KMS-11 (cell line): ENCODE results near the gene GPANK1.

Experiments
- H2AFZ ChIP-seq: fragments of 200-600 bp; sonication (generic); 2 replicates; pipeline ENCODE4 v1.6.1; 2016; ENCODE audit warnings: antibody characterized with exemption, mixed run types, low read depth
- H3K27ac ChIP-seq: fragments of 200-600 bp; sonication (generic); 2 replicates; pipeline ENCODE4 v1.6.1; 2016; ENCODE audit warnings: mild to moderate bottlenecking, mixed run types
- H3K27me3 ChIP-seq: fragments of 200-600 bp; sonication (generic); 2 replicates; pipeline ENCODE4 v1.6.1; 2017; ENCODE audit warnings: mild to moderate bottlenecking, low read depth, mixed run types, moderate library complexity; ENCODE audit not compliant: insufficient read depth
- H3K36me3 ChIP-seq: fragments of 200-600 bp; sonication (generic); 2 replicates; pipeline ENCODE4 v1.6.1; 2017; ENCODE audit warnings: mild to moderate bottlenecking, mixed run types; ENCODE audit not compliant: insufficient read depth
- H3K4me1 ChIP-seq: fragments of 200-600 bp; sonication (generic); 2 replicates; pipeline ENCODE4 v1.6.1; 2016; ENCODE audit warnings: mild to moderate bottlenecking, low read depth, mixed run types; ENCODE audit not compliant: poor library complexity, severe bottlenecking
- H3K4me2 ChIP-seq: fragments of 200-600 bp; sonication (generic); 2 replicates; pipeline ENCODE4 v1.7.0; 2016; ENCODE audit warnings: mild to moderate bottlenecking, mixed run types
- H3K4me3 ChIP-seq: fragments of 200-600 bp; sonication (generic); IDR thresholded peaks from 2 replicates; pipeline ENCODE4 v1.6.1; 2017; ENCODE audit warnings: low read depth, low read length, mixed read lengths; ENCODE audit not compliant: insufficient read depth
- H3K79me2 ChIP-seq: fragments of 200-600 bp; sonication (generic); 2 replicates; pipeline ENCODE4 v1.6.1; 2016; ENCODE audit warnings: low read depth, mixed run types; ENCODE audit not compliant: insufficient read depth
- H3K9ac ChIP-seq: fragments of 200-600 bp; sonication (generic); 2 replicates; pipeline ENCODE4 v1.6.1; 2016; ENCODE audit warnings: mild to moderate bottlenecking, mixed run types
- H4K20me1 ChIP-seq: fragments of 200-600 bp; sonication (generic); 2 replicates; pipeline ENCODE4 v1.6.1; 2016; ENCODE audit warnings: mild to moderate bottlenecking, mixed run types; ENCODE audit not compliant: insufficient read depth
- CTCF ChIP-seq: fragments of 200-600 bp; sonication (generic); conservative IDR thresholded peaks from 2 replicates; pipeline ENCODE4 v1.6.1; 2017; ENCODE audit warnings: low read depth, mild to moderate bottlenecking, antibody characterized with exemption, low read length, moderate library complexity, mixed read lengths

GPANK1 gene

GRCh38 chr6:31657406-31658157, 7.2 kb downstream of the GPANK1 start:
- H3K27ac ChIP-seq, result no peak overlapping the region
- H2AFZ ChIP-seq, result no peak overlapping the region
- TF ChIP-seq CTCF, result no peak
- H3K27me3 ChIP-seq, result no peaks in the 10 kb centered on the region
- H3K79me2 ChIP-seq, result peaks cover 16% of the 10 kb centered on the region
- H3K9ac ChIP-seq, result no peak overlapping the region
- no peak overlapping the region for H3K4me3 ChIP-seq
- no peaks in the 10 kb centered on the region for H4K20me1 ChIP-seq
- H3K4me1 ChIP-seq, result peaks cover 35% of the 10 kb centered on the region
- no peak overlapping the region for H3K4me2 ChIP-seq
- H3K36me3 ChIP-seq, result no peaks in the 10 kb centered on the region

GRCh38 chr6:31655349-31656237, 9.2 kb downstream of the GPANK1 start, which contains the start of gene APOM:
Gene APOM (plus strand): TSS chr6:31655894. CDS start chr6:31655967, 73 bp downstream.
- H3K4me1 ChIP-seq, result peaks cover 27% of the 10 kb centered on the region
- no peak within 1 kb of the TSS for H2AFZ ChIP-seq
- H3K36me3 ChIP-seq, result no peaks in the 10 kb centered on the region
- no peak within 1 kb of the TSS for H3K9ac ChIP-seq
- H3K4me3 ChIP-seq, result no peak within 1 kb of the TSS
- no peak for TF ChIP-seq CTCF
- H3K4me2 ChIP-seq, result no peak within 1 kb of the TSS
- no peaks in the 10 kb centered on the region for H4K20me1 ChIP-seq
- no peaks in the 10 kb centered on the region for H3K27me3 ChIP-seq
- H3K27ac ChIP-seq, result no peak within 1 kb of the TSS
- peaks cover 29% of the 10 kb centered on the region for H3K79me2 ChIP-seq

GRCh38 chr6:31654574-31655348, 10.0 kb downstream of the GPANK1 start:
- Histone ChIP-seq H3K4me2 (no peak overlapping the region), H3K9ac (no peak overlapping the region), H3K27ac (no peak overlapping the region), H2AFZ (no peak overlapping the region), H3K27me3 (no peaks in the 10 kb centered on the region), H3K4me1 (peaks cover 24% of the 10 kb centered on the region), H3K79me2 (peaks cover 30% of the 10 kb centered on the region), H4K20me1 (no peaks in the 10 kb centered on the region), H3K36me3 (no peaks in the 10 kb centered on the region), H3K4me3 (no peak overlapping the region)
- TF ChIP-seq CTCF, result no peak
